GM21447 (cell line): ENCODE data around the gene CLIC3.
"Not testable (repeated sequence)": the region's sequence is repeated elsewhere in the genome, so short reads cannot be mapped to it uniquely, and the experiment has no call there.

Experiments
- ATAC-seq: cut with Tn5 transposase; IDR thresholded peaks from one replicate; pipeline ENCODE4 v1.9.1; 2021; ENCODE audit not compliant: unreplicated experiment

Gene CLIC3, protein sequence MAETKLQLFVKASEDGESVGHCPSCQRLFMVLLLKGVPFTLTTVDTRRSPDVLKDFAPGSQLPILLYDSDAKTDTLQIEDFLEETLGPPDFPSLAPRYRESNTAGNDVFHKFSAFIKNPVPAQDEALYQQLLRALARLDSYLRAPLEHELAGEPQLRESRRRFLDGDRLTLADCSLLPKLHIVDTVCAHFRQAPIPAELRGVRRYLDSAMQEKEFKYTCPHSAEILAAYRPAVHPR

DNA sequence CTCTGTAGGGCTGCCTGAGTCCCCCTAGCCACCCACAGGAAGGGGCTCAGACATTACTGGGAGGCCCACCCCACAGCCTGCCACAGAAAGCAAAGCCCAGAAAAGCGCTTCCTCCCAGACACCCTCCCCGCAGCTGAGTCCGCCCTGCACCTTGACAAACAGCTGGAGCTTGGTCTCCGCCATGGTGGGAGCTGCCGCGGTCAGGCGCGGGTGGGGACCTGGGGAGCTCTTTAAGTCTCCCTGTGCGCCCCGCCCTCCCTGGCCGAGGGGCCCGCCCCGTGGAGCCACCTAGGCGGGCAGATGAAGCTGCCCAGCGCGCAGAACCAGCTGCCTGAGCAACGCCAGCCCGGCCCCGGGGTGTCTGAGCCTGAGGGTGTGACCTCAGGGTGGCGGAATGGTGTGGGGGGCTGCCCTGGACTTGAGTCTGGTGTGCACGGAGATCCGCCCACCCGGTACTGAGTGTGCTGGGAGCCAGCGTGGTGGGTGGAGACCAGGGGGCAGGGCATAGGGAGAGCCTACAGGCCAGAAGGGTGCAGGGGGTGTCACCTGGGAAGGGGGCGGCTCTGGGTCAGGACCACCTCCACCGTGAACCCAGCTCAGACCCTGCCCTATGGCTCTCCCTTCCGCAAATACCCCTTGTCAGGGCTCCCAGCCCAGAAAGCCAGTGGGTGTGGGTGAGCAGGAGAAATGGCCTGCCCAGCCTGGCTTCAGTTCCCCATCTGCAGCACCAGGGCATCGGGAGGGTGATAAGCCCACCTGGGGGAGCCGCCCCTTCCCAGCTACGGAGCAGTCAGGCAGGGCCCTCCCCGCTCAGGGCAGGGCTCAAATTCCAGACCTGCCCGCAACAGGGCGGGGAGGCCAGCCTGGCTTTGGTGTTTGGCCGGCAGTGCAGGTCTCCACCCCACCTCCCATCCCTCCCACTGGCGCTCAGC, at the start of gene CLIC3:
Gene CLIC3 (minus strand): TSS at position 208 of the 932 bp plus-strand sequence. CDS start 25 bp downstream, at position 183.
- ATAC-seq = no peak

DNA sequence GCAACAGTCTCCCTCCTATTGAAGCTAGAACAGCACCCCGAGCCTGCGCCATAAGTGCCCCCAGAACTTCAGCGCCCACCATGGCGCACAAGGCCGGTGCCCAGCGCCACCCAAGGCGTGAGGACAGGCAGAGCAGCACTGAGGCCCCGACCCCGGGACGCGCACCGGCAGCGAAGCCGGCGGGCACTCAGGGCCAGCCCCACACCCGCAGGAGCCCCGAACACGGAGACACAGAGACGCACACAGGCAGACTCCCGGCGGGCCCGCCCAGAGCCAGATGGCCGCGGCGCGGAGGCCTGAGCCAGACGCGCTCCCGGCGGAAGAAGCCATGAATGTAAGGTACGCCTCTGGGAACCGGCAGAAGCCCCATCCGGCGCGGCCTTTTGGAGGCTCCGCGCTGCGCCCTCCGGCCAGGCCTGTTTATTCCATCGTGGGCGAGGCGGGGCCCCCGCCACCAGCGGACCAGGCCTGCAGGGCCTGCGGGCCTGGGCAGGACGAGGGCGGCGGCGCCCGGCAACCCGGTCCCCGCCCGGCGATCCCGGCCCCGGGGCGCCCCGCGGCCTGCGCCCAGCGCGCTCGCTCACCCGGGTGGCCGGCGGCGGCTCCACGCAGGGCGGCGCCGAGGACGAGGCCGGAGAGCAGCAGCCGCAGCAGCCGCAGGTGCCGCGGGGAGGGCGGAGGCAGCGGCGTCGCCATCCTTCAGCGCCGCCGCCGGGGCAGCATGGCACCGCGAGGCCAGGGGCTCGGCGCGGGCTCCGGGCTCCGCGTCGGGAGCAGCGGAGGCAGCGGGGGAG, 49.1 kb upstream of the CLIC3 start:
- ATAC-seq = no peak

DNA sequence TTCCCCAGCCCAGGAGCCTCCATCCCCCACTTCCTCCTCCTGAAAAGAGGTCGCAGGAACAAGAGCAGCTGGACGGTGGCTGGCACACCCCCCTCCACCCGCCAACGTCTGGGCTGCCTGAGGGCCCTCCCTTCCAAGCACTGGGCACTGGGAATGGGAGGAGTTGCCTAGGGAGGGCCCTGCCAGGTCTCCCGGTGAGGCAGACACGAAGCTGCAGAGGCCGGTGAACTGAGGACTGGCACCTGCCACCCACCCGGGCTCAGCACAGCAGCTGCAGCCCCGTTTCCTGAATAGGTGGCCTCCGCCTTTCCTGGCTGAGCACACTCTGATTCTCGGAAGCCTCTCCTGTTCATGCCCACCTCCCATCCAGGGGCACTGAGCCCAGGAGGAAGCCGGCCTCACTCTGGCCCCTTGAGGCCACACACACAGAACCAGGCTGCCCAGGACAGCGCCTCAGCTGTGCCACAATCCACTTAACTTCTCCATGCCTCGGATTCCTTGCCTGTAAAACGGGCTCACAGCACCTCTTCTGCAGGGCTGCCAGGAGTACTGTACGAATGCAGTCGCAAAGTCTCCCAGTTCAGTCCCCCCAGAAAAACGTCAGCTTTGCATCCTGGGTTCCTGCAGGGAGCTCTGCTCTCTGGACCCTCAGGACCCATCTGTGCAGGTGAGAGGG, 48.3 kb upstream of the CLIC3 start:
- ATAC-seq = no peak

DNA sequence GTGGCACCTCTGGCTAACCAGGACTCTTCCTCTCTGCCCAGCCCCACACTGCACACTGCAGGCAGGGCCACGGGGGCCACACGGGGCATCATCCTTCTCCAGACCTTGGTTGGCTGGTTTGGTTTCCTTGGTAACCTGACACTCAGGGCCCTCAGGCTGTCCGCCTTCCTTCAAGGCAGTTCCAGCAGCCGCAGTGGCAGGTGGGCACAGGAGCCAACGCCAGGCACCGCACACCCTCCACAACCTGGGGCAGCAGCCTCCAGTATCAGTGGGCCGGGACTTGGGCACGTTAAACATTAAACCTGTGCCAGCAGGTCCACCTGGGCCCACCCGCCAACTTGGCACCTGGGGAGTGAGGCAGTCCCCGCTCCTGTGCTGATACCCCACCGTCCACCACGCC, 47.7 kb upstream of the CLIC3 start:
- no peak for ATAC-seq

DNA sequence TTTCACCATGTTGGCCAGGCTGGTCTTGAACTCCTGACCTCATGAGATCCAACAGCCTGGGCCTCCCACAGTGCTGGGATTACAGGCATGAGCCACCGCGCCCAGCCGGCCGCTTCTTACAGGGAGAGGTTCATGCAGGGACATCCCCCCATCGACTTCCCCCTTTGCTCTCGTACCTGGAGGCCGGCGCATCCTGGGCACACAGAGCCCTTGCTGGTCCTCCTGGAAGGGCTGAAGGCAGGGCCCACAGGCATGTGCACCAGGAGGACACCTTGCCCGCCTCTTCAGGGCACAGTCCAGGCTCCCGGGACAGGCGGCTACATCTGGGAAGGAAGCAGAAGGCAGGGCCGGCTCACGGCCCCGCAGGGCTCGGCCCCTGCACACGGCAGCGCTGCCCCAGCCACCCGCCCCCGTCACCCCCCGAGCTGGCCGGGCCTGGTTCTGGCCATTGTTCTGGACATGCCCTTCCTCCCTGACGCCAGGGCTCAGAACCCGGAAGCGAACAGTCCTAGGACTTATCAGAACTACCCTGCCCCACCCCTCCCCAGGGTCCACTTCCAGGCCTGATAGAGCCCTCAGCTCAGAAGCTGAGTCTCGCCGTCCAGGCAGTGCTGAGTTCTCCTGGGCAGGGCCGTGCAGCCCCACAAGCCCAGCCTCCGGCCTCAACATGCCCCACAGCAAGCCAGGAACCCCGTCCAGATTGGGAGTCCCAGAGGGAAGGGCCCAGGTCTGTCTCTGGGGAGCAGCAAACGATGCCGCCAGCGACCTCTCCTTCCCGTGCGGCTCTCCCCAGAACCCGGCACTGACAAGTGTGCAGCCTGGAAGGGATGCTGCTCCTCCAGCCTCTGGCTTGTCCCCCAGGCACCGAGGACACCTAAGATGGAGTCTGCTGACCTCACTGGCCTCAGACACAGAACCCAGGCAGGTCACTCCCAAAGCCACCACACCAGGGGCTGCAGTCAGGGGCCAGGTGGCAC, 46.7 kb upstream of the CLIC3 start:
- no peak for ATAC-seq

DNA sequence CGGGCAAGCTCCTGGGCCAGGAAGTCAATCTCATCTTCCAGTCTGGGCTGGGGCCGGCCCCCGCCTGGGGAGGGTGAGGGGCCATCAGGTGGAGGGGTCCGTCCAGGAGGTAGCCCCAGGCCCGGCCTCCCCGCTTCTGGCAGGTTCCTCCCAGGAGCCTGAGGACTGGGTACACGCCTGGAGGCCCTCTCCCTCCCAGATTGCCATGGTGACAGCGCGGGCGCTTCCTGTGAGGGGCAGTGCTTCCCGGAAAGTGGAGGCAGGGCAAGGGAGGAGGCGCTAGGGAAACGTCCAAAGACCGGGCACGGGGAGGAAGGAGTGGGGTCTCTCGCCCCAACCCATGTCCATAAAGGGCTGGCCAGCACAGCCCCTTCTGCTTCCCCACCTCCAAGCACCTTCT, 44.8 kb upstream of the CLIC3 start:
- no peak for ATAC-seq

DNA sequence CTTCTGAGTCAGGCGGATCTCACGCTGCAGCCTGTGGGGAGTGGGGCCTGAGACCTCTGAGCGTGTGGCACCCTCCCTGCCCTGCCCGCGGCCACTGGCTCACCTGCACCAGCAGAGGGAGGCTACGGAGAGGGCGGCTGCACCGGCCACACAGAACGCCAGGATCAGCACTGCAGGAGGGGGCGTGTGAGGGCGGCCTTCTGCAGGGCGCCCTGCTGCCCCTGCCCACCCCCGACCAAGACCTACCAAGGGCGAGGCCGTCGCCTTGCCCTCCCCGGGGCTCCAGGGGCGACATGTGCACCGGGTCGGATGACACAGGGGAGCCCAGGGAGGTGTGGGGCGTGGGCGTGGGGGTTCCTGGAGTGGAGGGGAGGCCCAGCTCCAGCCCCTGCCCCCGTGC, 44.2 kb upstream of the CLIC3 start:
- no peak for ATAC-seq

DNA sequence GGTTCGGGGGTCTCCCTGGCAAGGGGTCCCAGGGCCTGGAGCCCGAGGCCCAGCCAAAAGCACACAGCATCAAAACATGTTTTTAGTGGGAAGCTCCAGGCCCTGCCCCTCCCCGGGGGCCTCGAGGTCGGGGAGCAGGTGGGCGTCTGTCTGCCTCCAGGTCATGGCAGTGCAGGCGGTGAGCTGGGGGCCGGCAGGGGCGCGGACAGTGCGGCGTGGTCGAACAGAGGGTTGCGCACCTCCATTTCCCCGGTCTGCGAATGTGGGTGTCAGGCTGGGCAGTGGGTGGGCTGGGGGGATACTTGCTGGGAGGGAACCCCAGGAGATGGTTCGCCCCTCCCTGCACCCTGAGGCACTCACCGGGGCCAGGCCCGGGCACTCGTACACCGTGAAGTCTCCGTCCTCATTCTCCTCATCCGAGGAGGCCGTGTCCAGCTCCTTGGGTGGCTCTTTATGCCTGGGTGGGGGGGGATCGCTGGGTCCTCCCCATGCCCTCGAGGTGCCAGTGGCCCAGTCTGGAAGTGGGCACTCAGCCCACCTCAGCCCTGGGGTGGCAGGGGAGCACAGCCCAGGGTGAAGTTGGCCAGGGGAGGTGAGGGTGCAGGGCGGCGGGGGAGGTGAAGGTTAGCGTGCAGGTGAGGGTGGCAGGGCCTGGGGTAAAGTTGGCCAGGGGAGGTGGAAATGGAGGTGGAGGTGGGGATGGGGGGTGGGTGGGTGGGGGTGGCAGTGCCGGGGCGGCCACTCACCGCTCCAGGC, 43.4 kb upstream of the CLIC3 start:
- no peak for ATAC-seq

DNA sequence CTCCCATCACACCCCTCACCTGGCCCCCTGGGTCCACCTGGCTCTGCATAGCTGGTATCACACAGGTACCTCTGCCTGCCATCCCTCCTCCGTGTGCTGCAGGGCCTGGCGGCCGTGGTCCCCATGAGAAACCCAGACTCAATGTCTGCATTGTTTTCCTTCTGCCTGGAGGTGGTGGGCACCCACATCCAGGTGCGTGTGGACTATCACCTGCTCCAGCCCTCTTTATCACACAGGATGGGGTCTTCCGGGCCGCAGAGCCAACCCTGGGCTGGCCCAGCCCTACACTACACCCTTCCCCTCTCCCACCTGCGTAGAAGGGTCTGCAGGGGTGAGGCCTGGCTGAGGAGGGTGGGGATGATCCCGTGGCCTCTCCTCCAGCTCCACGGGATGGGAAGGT, 42.5 kb upstream of the CLIC3 start:
- no peak for ATAC-seq

DNA sequence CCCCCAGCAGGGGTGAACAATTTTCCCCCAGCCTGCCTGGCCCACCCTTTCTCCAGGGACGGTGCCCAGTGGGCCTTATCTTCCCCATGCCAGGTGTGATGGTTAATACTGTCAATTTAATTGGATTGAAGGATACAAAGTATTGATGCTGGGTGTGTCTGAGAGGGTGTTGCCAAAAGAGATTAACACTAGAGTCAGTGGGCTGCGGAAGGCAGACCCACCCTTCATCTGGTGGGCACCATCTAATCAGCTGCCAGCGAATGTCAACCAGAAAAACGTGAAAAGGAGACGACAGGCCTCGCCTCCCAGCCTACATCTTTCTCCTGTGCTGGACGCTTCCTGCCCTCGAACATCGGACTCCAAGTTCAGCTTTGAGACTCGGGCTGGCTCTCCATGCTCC, 41.1 kb upstream of the CLIC3 start:
- no peak for ATAC-seq

DNA sequence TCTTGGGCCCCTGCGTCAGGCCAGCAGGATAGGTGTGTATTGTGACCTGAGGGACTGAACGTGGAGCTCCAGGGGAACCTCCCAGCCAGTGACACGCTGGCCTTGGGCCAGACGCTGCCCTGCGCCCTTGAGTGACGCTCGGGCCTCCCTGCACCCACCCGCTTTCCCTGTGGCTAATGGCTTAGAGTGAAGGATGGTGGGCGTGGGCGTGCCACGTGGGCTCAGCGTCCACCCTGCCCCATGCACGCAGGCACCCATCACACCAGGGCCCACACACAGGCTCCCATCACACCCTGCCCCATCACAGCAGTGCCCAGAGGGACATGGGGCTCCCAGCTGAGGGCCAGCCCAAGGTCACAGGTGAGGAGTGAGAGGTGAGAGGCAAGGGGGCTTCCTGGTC, 40.7 kb upstream of the CLIC3 start:
- ATAC-seq = no peak

DNA sequence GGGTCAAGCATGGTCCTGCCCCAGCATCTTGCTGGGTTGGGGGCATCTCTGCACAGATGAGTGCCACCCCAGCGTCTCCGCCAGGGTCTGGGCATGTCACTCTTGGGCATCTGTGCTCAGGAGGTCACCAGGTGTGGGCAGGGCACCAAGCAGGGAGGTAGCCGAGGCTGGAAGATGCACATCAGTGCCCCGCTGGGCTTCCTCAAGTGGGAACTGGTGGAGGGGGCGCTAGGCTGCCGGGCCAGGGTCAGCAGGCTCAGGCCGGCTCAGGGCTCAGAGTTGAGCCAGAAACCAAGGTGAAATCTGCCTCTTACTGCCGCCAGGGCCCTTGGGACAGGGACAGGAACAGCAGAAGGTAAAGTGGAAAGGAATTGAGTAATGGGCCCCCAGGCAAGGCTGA, 39.6 kb upstream of the CLIC3 start:
- ATAC-seq = no peak

DNA sequence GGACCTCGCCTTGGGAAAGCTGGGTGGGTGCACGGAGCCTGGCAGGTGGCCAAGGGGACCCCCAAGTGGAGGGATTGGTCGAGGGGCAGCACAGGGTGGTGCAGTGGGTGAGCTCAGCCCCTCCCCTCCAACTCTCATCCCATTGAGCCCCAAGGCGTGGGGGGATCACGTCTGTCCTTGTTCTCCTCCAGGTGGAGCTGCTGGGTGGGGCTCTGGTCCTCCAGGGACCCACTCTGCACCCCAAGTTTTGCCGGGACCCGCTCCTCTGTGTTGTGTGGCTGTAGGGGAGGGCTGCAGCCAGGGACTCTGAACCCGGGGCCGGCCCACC, 39.1 kb upstream of the CLIC3 start:
- no peak for ATAC-seq

DNA sequence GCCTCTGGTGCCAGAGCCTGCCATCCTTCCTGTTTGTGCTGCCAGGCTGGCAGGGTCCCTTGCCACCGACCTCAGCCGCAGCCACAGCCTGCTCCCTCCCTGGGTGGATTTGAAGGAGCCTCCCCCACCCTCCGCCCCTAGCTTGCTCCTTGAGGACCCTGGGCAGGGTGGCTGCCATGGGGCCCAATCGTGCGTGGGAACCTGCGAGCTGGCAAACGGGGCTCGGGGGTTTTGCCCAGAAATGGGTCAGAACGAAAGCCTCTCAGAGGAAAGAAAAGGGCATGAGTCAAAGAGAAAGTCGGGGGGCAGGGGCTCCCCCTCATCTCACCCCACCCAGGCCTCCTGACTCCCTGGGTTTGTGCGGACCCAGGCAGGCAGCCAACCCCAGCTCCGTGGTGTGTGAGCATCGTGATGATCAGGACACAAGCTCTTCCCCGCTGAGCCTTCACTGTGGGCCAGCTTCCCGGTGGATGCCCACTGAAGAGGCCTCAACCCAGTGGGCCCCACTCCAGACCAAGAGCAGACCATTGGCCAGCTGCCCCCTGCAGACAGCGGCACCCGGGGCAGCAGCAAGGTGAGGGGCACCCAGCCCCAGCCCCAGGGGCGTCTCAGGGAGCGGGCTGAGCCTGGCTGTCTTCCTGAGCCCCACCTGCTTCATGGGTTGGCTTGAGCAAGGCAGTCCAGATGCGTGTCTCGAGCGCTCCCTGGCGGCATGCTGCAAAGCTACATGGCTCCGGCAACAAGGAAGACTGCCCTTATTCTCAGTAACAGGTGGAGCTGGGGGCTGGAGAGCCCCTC, 38.5 kb upstream of the CLIC3 start:
- peak; percentile 55 for ATAC-seq

DNA sequence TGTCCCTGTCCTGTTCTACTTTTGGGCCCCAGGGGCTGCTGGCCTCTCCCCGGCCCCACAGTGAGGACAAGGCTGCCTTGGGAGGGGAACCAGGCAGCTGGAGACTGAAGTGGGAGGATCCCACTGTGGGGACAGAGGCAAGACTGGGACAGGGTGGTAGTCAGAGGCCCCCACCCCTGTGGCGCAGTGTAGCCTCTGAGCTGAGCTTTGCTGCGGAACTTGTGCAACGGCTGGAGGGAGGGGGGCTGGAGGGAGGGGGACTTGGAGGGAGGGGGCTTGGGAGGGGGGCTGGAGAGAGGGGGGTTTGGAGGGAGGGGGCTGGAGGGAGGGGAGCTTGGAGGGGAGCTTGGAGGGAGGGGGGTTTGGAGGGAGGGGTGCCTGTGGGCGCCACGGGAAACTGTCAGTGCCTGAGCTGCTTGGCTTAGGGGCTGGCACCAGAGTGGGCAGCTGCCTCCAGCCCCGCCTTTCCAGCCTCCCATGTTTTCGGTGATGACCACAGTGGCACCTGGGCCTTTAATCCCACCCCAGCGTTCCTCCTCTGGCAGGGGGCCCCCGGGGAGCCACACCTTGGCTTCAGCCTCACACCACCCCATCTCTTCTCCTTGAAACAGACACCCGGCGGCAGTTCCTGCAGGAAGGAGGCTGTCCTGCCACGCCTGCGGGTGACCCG, 37.8 kb upstream of the CLIC3 start:
- peak; percentile 2 for ATAC-seq

DNA sequence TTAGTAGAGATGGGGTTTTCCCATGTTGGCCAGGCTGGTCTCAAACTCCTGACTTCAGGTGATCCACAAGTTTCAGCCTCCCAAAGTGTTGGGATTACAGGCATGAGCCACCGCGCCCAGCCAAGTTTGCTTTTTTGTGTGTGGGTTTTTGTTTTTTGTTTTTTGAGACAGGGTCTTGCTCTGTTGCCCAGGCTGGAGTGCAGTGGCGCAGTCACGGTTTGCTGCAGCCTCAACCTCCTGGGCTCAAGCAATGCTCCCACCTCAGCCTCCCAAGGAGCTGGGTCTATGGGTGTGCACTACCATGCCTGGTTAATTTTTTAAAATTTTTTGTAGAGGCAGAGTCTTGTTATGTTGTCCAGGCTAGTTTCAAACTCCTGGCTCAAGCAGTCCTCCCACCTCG, 37.1 kb upstream of the CLIC3 start:
- not testable (repeated sequence) for ATAC-seq

DNA sequence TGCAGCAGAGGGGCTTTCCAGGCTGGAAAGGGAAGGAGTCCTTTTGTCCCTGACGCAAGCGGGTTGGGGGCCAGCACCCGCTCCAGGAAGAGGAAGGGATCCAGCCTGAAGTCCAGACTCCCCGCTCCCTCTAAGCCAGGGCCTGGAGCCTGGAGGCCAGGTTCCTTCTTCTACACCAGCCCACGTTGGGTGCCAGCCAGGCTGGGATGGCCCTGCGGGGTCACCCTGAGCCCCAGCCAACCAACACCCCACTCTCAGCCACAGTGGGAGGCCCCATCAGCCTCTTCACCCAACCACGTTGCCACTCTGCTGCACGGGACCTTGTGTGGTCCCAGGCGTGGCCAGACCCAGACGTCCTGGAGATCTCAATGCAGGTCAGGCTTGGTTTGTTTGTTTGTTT, 36.5 kb upstream of the CLIC3 start:
- ATAC-seq = no peak
